K562 (cell line): ENCODE results near the gene BSDC1. TPM values are rescaled to one million over a fixed set of nuclear protein-coding genes. Genes with fewer than 3 reads are reported as not detected.
A peak's percentile ranks its signal among the peaks of the same experiment; 100 is the strongest.

Source experiments
- ATAC-seq: fragments of 200-7000 bp; cut with Tn5 transposase; 3 replicates; pipeline ENCODE4 v1.9.1; 2020; ENCODE audit warnings: moderate library complexity
- BruUV-seq: library from RNA; stranded (reverse); fragments of 400-500 nt; replicated peaks from 2 replicates; lab custom pipeline; 2021; lab: Mats Ljungman, UMichigan
- CTCF ChIA-PET: fragments of 300-600 bp; formaldehyde crosslinking; extraction: SDS; loops from one replicate; lab custom pipeline; 2021; ENCODE audit warnings: low intra/inter-chr PET ratio; lab: Yijun Ruan, JAX
- POLR2A ChIA-PET: fragments of 300-600, 350-650 bp; sonication (Branson Sonifier 250); formaldehyde crosslinking; extraction: SDS; loops from one replicate; lab custom pipeline; 2021; ENCODE audit warnings: antibody characterized with exemption, inconsistent platforms; lab: Yijun Ruan, JAX
- DNase-seq, 4 experiments: peaks; one replicate each; pipeline versions ENCODE4 v3.0.0 to v3.0.0-alpha.2; 2011 to 2018; ENCODE audit warnings: low spot score in 3 of 4, mixed read lengths in 3 of 4; ENCODE audit errors: extremely low read depth in 1 of 4
- FAIRE-seq: peaks from 2 replicates; lab custom pipeline; 2011; peaks lifted over from hg19 to GRCh38; lab: Jason Lieb, UNC
- H2AFZ ChIP-seq: 2 replicates; pipeline ENCODE4 v1.6.0; 2011; ENCODE audit warnings: low read depth, low read length, control low read depth, inconsistent platforms
- H3K27ac ChIP-seq: fragments of 200-600 bp; 3 replicates; pipeline ENCODE4 v1.8.0; 2011; ENCODE audit warnings: low read depth, mild to moderate bottlenecking, control low read depth, inconsistent platforms, low read length, moderate library complexity, mixed read lengths; ENCODE audit errors: extremely low read depth
- H3K27me3 ChIP-seq, 2 experiments: fragments of 300-600 bp in 1 of 2; 2 replicates in 1 of 2; 3 replicates in 1 of 2; pipeline versions ENCODE4 v1.6.0 to v1.8.0; 2011; ENCODE audit warnings: inconsistent platforms in 2 of 2, low read length in 2 of 2, mild to moderate bottlenecking in 1 of 2, mixed read lengths in 1 of 2, moderate library complexity in 1 of 2; ENCODE audit not compliant: control insufficient read depth in 2 of 2, insufficient read depth in 2 of 2
- H3K36me3 ChIP-seq: fragments of 300-600 bp; 3 replicates; pipeline ENCODE4 v1.8.0; 2011; ENCODE audit warnings: mild to moderate bottlenecking, low read length, inconsistent platforms; ENCODE audit not compliant: control insufficient read depth, insufficient read depth
- H3K4me1 ChIP-seq, 2 experiments: fragments of 200-600 bp in 1 of 2; replicated peaks in 1 of 2; 2 replicates in 1 of 2; 3 replicates in 1 of 2; pipeline versions ENCODE4 v1.5.1 to v1.8.0; 2011; ENCODE audit warnings: inconsistent platforms in 2 of 2, low read length in 2 of 2, mild to moderate bottlenecking in 1 of 2, mixed read lengths in 1 of 2, moderate library complexity in 1 of 2; ENCODE audit not compliant: control insufficient read depth in 2 of 2, insufficient read depth in 2 of 2
- H3K4me2 ChIP-seq: 2 replicates; pipeline ENCODE4 v1.6.1; 2011; ENCODE audit warnings: low read length, control low read depth, inconsistent platforms, mixed read lengths; ENCODE audit not compliant: insufficient read depth
- H3K4me3 ChIP-seq: fragments of 200-600 bp; sonication (generic), shearing (Covaris generic); 2 replicates; pipeline ENCODE4 v1.5.1; 2016; ENCODE audit warnings: control low read depth, inconsistent platforms
- H3K79me2 ChIP-seq: fragments of 200-600 bp; 3 replicates; pipeline ENCODE4 v1.8.0; 2011; ENCODE audit warnings: low read length, inconsistent platforms; ENCODE audit not compliant: control insufficient read depth, insufficient read depth
- H3K9ac ChIP-seq, 2 experiments: 2 replicates each; pipeline versions ENCODE4 v1.6.0 to v1.6.1; 2011; ENCODE audit warnings: low read depth in 2 of 2, low read length in 2 of 2, control low read depth in 1 of 2, inconsistent platforms in 1 of 2, mild to moderate bottlenecking in 1 of 2, mixed read lengths in 1 of 2; ENCODE audit not compliant: insufficient read depth in 1 of 2
- H3K9me1 ChIP-seq: one replicate; pipeline ENCODE4 v1.6.0; 2011; ENCODE audit warnings: inconsistent platforms, mild to moderate bottlenecking, low read length, moderate library complexity; ENCODE audit not compliant: control insufficient read depth, insufficient read depth
- H3K9me3 ChIP-seq: replicated peaks from 2 replicates; pipeline ENCODE4 v1.5.1; 2011; ENCODE audit warnings: low read depth, low read length, inconsistent platforms; ENCODE audit not compliant: control insufficient read depth, insufficient read depth
- H4K20me1 ChIP-seq: replicated peaks from 2 replicates; pipeline ENCODE4 v1.6.1; 2011; ENCODE audit warnings: low read length, inconsistent platforms, mixed read lengths; ENCODE audit not compliant: control insufficient read depth, insufficient read depth
- CHD7 ChIP-seq: fragments of 200-600 bp; sonication (generic); IDR thresholded peaks from one replicate; pipeline ENCODE4 v1.6.1; 2012; ENCODE audit warnings: mild to moderate bottlenecking, low read depth, low read length, inconsistent platforms
- PHB ChIP-seq: fragments of 250-450 bp; sonication (Bioruptor Pico); IDR thresholded peaks from 2 replicates; pipeline ENCODE4 v1.5.0; 2021
- RBBP5 ChIP-seq: fragments of 200-600 bp; sonication (generic); IDR thresholded peaks from 2 replicates; pipeline ENCODE4 v1.6.1; 2012; ENCODE audit warnings: borderline replicate concordance, mild to moderate bottlenecking, low read length, control low read depth, inconsistent platforms; ENCODE audit not compliant: insufficient read depth, poor library complexity, severe bottlenecking
- ZNF354B ChIP-seq: fragments of 250-450 bp; sonication (Bioruptor Pico); IDR thresholded peaks from 2 replicates; pipeline ENCODE4 v1.4.0; 2020
- ZNF445 ChIP-seq: fragments of 250-450 bp; sonication (Bioruptor Pico); IDR thresholded peaks from 2 replicates; pipeline ENCODE4 v1.4.0; 2020; ENCODE audit warnings: low read depth, mild to moderate bottlenecking, moderate library complexity
- WGBS: fragments of 100-300 bp; shearing (Covaris generic); methylation state at CpG from one replicate; pipeline ENCODE4 v1.1.6; 2016; ENCODE audit warnings: low coverage, mixed read lengths; ENCODE audit not compliant: insufficient coverage; ENCODE audit errors: missing lambda C conversion rate; 5-methylcytosine and 5-hydroxymethylcytosine counted together
- in situ Hi-C: fragments of 300-500 bp; cut with MboI; formaldehyde crosslinking; loops from 4 replicates; pipeline ENCODE4 v1.15.0; 2018; ENCODE audit warnings: inconsistent platforms, mixed read lengths
- intact Hi-C: fragments of 100-400 bp; cut with micrococcal nuclease; formaldehyde crosslinking; loops from 2 replicates; pipeline ENCODE4 v1.14.2; 2022
- polyA plus RNA-seq, 8 experiments: library from polyadenylated mRNA; depleted of rRNA in 4 of 8; stranded (reverse) in 5 of 8; unstranded in 3 of 8; fragments of >200 nt; fragmentation: Nextera tagmentation in 2 of 8; fragmentation: Illumina TruSeq in 1 of 8; extraction: Ambion mirVana in 2 of 8; extraction: Trizol in 1 of 8; gene quantifications; 2 replicates each; pipeline versions ENCODE4 v1.2.1 to v1.2.3, GENCODE V29; 2011 to 2014; ENCODE audit warnings: inconsistent platforms in 1 of 8, missing spikeins in 1 of 8
- total RNA-seq, 7 experiments: library from RNA; depleted of rRNA in 6 of 7; stranded (reverse); fragments of >200 nt in 6 of 7; fragmentation: Illumina TruSeq in 2 of 7; extraction: Trizol in 2 of 7; gene quantifications; 2 replicates each; pipeline versions ENCODE4 v1.2.1 to v1.2.3, GENCODE V29; 2011 to 2021; ENCODE audit warnings: low replicate concordance in 1 of 7
- TF ChIP-seq, protein P1 (sequence below): sonication (generic); formaldehyde crosslinking; IDR thresholded peaks from 2 replicates; pipeline ENCODE4 v1.8.0; 2022; ENCODE audit warnings: mild to moderate bottlenecking, missing genetic modification reagents

The BSDC1 gene
- total and polyA plus RNA-seq, 9 of the 15 experiments (the other 6 are each of a cell fraction or from before 2014, with no cell fraction given), result 10.2 to 96.8 (median 73.1) TPM

DNA sequence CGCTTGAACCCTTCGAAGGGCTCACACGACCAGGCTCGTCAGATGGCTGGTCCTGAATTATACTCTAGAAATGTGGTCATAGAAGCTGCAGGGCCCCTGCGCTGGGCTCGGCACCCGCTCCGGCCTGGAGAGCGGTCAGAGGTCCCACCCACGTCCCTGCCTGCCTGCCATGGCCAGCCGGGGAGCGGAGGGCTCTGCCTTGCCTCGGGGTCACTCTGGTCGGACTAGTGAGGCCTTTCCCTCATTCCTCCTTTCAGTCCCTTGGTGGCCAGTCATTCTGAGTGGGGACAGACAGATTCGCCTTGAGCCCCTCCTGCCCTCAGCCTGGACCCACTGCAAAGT, 57.7 kb downstream of the BSDC1 start:
- Histone ChIP-seq H2AFZ (peak overlapping the region; percentile 59), H3K79me2 (peaks cover 27% of the 10 kb centered on the region), H4K20me1 (peaks cover 16% of the 10 kb centered on the region; the same call in 1 of the 2 replicates), H3K4me1 (peaks cover 25 to 53% of the 10 kb centered on the region in 2 experiments), H3K9me3 (no peaks in the 10 kb centered on the region), H3K4me2 (peak overlapping the region; percentile 53), H3K9me1 (peaks cover 4% of the 10 kb centered on the region), H3K36me3 (peaks cover 34% of the 10 kb centered on the region), H3K9ac (peak overlapping the region in 1 of 2 experiments; percentile 97; a peak in 2 of 4 replicates), H3K27ac (no peak overlapping the region), H3K4me3 (peak overlapping the region; percentile 89), H3K27me3 (no peaks in the 10 kb centered on the region)
- in situ Hi-C loops (no loop called here), intact Hi-C loops (loop anchor here (5.0 kb wide), 1 partner anchor 56 kb away; the partner anchor contains the start of gene BSDC1)
- CTCF ChIA-PET, result no interaction called here
- FAIRE-seq (peak; percentile 35), DNase-seq (no peak), ATAC-seq (no peak)
- 18% methylated on average over 13 of the region's 15 CpGs for WGBS
- POLR2A ChIA-PET, result interaction anchor here (0.7 to 5.9 kb wide), 28 partner anchors 11 to 576 kb away, joined by 3 to 59 read pairs (median 4); partner anchors contain the start of genes BSDC1, CCDC28B, HDAC1 and IQCC
- no TSS peak for BruUV-seq
- TF ChIP-seq RBBP5, result peak; percentile 15
- TF ChIP-seq, protein P1, sequence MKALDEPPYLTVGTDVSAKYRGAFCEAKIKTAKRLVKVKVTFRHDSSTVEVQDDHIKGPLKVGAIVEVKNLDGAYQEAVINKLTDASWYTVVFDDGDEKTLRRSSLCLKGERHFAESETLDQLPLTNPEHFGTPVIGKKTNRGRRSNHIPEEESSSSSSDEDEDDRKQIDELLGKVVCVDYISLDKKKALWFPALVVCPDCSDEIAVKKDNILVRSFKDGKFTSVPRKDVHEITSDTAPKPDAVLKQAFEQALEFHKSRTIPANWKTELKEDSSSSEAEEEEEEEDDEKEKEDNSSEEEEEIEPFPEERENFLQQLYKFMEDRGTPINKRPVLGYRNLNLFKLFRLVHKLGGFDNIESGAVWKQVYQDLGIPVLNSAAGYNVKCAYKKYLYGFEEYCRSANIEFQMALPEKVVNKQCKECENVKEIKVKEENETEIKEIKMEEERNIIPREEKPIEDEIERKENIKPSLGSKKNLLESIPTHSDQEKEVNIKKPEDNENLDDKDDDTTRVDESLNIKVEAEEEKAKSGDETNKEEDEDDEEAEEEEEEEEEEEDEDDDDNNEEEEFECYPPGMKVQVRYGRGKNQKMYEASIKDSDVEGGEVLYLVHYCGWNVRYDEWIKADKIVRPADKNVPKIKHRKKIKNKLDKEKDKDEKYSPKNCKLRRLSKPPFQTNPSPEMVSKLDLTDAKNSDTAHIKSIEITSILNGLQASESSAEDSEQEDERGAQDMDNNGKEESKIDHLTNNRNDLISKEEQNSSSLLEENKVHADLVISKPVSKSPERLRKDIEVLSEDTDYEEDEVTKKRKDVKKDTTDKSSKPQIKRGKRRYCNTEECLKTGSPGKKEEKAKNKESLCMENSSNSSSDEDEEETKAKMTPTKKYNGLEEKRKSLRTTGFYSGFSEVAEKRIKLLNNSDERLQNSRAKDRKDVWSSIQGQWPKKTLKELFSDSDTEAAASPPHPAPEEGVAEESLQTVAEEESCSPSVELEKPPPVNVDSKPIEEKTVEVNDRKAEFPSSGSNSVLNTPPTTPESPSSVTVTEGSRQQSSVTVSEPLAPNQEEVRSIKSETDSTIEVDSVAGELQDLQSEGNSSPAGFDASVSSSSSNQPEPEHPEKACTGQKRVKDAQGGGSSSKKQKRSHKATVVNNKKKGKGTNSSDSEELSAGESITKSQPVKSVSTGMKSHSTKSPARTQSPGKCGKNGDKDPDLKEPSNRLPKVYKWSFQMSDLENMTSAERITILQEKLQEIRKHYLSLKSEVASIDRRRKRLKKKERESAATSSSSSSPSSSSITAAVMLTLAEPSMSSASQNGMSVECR (CRISPR knock-in tag), result no peak; the same call in 1 of the 2 replicates
- TF ChIP-seq PHB, result no peak
- TF ChIP-seq ZNF354B, result no peak
- no peak for TF ChIP-seq CHD7
- no peak for TF ChIP-seq ZNF445 (CRISPR knock-in tag)
